Sigmoid colon (tissue), 7 donors: Measurements from ENCODE around the gene PCBP3. TPM values are rescaled to one million over a fixed set of nuclear protein-coding genes. Genes with fewer than 3 reads are reported as not detected.
"Not testable (repeated sequence)": the region's sequence is repeated elsewhere in the genome, so short reads cannot be mapped to it uniquely, and the experiment has no call there.

ENCODE experiments used
- DNase-seq: peaks from one replicate; pipeline ENCODE4 v3.0.0-alpha.2; 2019
- H3K27ac ChIP-seq, 4 donors: fragments of 200-600 bp; sonication (generic); one replicate each; pipeline ENCODE4 v1.5.1; 2016 to 2019; ENCODE audit warnings: mild to moderate bottlenecking in 1 of 4
- H3K27me3 ChIP-seq, 3 donors: fragments of 200-600 bp; sonication (generic); one replicate each; pipeline ENCODE4 v1.5.1; 2019; ENCODE audit warnings: mild to moderate bottlenecking in 1 of 3
- H3K36me3 ChIP-seq, 4 donors: fragments of 200-600 bp; sonication (generic); one replicate each; pipeline ENCODE4 v1.5.1; 2016 to 2019
- H3K4me1 ChIP-seq, 4 donors: fragments of 200-600 bp; sonication (generic); one replicate each; pipeline ENCODE4 v1.5.1; 2017 to 2019
- H3K4me3 ChIP-seq, 4 donors: fragments of 200-600 bp; sonication (generic); one replicate each; pipeline ENCODE4 v1.5.1; 2017 to 2019; ENCODE audit warnings: mild to moderate bottlenecking in 2 of 4, moderate library complexity in 1 of 4
- H3K9me3 ChIP-seq, 4 donors: fragments of 200-600 bp in 3 of 4; sonication (generic) in 3 of 4; one replicate each; pipeline versions ENCODE4 v1.5.1 to v1.6.1; 2013 to 2019
- EP300 ChIP-seq, 4 donors: sonication (generic); formaldehyde crosslinking; IDR thresholded peaks; one replicate each; pipeline ENCODE4 v1.6.1; 2017; ENCODE audit warnings: antibody characterized with exemption in 4 of 4
- POLR2A ChIP-seq, 2 donors: fragments of 450-650 bp; IDR thresholded peaks; one replicate each; pipeline ENCODE4 v1.6.1; 2016; ENCODE audit warnings: antibody characterized with exemption in 2 of 2, mild to moderate bottlenecking in 2 of 2, moderate library complexity in 2 of 2
- POLR2AphosphoS5 ChIP-seq, 4 donors: sonication (generic); formaldehyde crosslinking; IDR thresholded peaks; one replicate each; pipeline ENCODE4 v1.6.1; 2017; ENCODE audit warnings: antibody characterized with exemption in 4 of 4
- WGBS, 2 donors: extraction: QIAGEN DNeasy Blood & Tissue Kit; methylation state at CpG; one replicate each; pipeline ENCODE4 v1.1.7; 2013; 5-methylcytosine and 5-hydroxymethylcytosine counted together
- intact Hi-C: fragments of 100-400 bp; cut with DNase I; formaldehyde crosslinking; loops from one replicate; pipeline ENCODE4 v1.15.1; 2023
- polyA plus RNA-seq, 3 donors: library from polyadenylated mRNA; stranded (reverse); fragments of 200-250 nt; gene quantifications; one replicate each; pipeline ENCODE4 v1.2.3, GENCODE V29; 2013
- total RNA-seq, 4 donors: library from RNA; depleted of rRNA; stranded (reverse); fragments of >200 nt; gene quantifications; one replicate each; pipeline ENCODE4 v1.1.0, GENCODE V29; 2016
- TF ChIP-seq, protein P1 (sequence below), 4 experiments: fragments of 450-650 bp in 3 of 4; fragments of 200-600 bp in 1 of 4; IDR thresholded peaks; one replicate each; pipeline ENCODE4 v1.5.1; 2016 to 2019; ENCODE audit warnings: antibody characterized with exemption in 4 of 4, mild to moderate bottlenecking in 3 of 4, moderate library complexity in 2 of 4
- donor health status: healthy with polysubstance abuse.
- donor health status: Bipolar disorder and iron deficiency.
- donor health status: healthy.

PCBP3 gene
- total and polyA plus RNA-seq, 7 donors: 1.2 to 21.3 (median 8.2) TPM

DNA sequence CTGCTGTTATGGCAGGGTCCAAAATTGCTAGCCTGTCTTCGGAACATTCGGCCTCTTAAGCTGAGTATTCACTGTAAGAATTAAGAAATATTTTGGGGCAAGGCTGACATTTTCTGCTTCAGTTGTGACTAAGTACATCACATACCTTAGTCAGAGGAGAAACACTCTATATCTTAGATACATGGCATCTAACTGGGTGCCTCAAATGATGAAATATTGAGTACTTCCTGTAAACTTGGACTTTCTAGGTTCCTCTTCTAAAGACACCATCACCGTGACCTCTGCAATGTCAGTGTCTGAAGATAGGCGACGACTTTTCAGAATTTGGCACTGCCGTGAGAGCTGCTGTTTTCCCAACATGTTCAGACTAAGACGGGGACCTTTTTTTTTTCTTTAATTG, 65.6 kb downstream of the PCBP3 start:
- H3K27ac ChIP-seq: no peak overlapping the region

DNA sequence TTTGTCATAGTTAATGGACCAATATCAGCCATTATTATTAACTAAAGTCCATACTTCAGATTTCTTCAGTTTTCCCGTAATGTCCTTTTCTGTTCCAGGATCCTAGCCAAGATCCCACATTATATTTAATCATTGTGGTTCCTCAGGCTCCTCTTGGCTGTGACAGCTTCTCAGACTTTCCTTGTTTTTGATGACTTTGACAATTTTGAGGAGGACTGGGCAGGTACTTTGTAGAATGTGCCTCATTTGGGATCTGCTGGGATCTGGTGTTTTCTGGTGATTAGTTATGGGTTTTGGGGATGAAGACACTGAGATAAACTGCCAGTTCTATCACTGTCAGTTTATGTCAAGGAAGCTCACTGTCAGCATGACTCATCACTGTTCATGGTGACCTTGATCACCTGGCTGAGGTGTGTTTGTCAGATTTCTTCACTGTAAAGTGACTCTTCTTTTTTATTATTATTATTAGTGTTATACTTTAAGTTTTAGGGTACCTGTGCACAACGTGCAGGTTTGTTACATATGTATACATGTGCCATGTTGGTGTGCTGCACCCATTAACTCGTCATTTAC, 66.3 kb downstream of the PCBP3 start:
- Histone ChIP-seq H3K27ac (no peak overlapping the region), H3K9me3 (peaks cover 0 to 5% (median 1%) of the 10 kb centered on the region in 4 donors), H3K27me3 (no peaks in the 10 kb centered on the region), H3K4me3 (no peak overlapping the region), H3K36me3 (no peaks in the 10 kb centered on the region), H3K4me1 (no peaks in the 10 kb centered on the region)
- no peak for TF ChIP-seq POLR2A (IDR thresholded peaks at IDR 0.05)
- TF ChIP-seq POLR2AphosphoS5 (IDR thresholded peaks at IDR 0.05): no peak
- TF ChIP-seq EP300 (IDR thresholded peaks at IDR 0.05): no peak
- no peak for DNase-seq
- intact Hi-C loops: no loop called here
- 89 to 90% methylated on average over 3 of the region's 3 CpGs for WGBS, 2 donors

More for the DNA sequence above, 65.6 kb downstream of the PCBP3 start:
- Histone ChIP-seq H3K36me3 (no peaks in the 10 kb centered on the region), H3K4me3 (no peak overlapping the region), H3K4me1 (no peaks in the 10 kb centered on the region), H3K27me3 (no peaks in the 10 kb centered on the region), H3K9me3 (peaks cover 0 to 5% (median 1%) of the 10 kb centered on the region in 4 donors)
- TF ChIP-seq, protein P1, sequence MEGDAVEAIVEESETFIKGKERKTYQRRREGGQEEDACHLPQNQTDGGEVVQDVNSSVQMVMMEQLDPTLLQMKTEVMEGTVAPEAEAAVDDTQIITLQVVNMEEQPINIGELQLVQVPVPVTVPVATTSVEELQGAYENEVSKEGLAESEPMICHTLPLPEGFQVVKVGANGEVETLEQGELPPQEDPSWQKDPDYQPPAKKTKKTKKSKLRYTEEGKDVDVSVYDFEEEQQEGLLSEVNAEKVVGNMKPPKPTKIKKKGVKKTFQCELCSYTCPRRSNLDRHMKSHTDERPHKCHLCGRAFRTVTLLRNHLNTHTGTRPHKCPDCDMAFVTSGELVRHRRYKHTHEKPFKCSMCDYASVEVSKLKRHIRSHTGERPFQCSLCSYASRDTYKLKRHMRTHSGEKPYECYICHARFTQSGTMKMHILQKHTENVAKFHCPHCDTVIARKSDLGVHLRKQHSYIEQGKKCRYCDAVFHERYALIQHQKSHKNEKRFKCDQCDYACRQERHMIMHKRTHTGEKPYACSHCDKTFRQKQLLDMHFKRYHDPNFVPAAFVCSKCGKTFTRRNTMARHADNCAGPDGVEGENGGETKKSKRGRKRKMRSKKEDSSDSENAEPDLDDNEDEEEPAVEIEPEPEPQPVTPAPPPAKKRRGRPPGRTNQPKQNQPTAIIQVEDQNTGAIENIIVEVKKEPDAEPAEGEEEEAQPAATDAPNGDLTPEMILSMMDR (IDR thresholded peaks at IDR 0.05): no peak
- TF ChIP-seq EP300 (IDR thresholded peaks at IDR 0.05) (no peak), POLR2A (IDR thresholded peaks at IDR 0.05) (no peak), POLR2AphosphoS5 (IDR thresholded peaks at IDR 0.05) (no peak)
- WGBS, 2 donors: 92 to 93% methylated on average over 7 of the region's 7 CpGs
- no peak for DNase-seq
- intact Hi-C loops: no loop called here

DNA sequence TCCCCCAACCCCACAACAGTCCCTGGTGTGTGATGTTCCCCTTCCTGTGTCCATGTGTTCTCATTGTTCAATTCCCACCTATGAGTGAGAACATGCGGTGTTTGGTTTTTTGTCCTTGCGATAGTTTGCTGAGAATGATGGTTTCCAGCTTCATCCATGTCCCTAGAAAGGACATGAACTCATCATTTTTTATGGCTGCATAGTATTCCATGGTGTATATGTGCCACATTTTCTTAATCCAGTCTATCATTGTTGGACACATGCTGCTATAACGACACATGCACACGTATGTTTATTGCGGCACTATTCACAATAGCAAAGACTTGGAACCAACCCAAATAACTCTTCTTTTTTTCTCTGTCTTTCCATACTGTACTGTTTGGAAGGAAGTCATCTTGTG, 66.8 kb downstream of the PCBP3 start:
- H3K4me1 ChIP-seq, H3K27ac ChIP-seq, H3K9me3 ChIP-seq, intact Hi-C loops, DNase-seq, H3K27me3 ChIP-seq, H3K36me3 ChIP-seq, H3K4me3 ChIP-seq: not testable (repeated sequence)
- 82 to 88% methylated on average over 3 of the region's 5 CpGs for WGBS, 2 donors

DNA sequence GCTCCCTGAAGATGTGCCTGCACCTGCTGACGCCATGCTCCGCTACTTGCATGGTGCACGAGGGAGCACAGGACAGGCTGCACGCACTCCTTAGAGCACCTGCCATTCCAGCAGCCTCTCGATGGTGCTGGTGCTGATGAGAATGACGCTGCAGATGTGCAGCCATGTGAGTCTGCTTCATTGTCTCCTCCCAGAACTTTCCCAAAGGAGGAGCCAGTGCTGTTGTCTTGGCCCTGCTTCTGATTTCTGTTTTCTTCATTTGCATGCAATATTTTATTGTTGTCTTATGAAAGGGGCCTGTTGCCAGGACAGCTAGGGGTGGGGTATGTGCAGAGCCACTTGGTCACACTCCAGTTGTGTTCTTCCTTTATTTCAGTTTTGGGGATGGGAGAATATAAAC, 70.1 kb downstream of the PCBP3 start:
- intact Hi-C loops: no loop called here
- Histone ChIP-seq H3K4me1 (no peaks in the 10 kb centered on the region), H3K9me3 (peaks cover 0 to 5% (median 1%) of the 10 kb centered on the region in 4 donors), H3K27ac (no peak overlapping the region), H3K4me3 (no peak overlapping the region), H3K36me3 (no peaks in the 10 kb centered on the region), H3K27me3 (no peaks in the 10 kb centered on the region)
- no peak for DNase-seq
- WGBS, 2 donors: 91 to 93% methylated on average over 6 of the region's 6 CpGs
- TF ChIP-seq POLR2AphosphoS5 (IDR thresholded peaks at IDR 0.05) (no peak), POLR2A (IDR thresholded peaks at IDR 0.05) (no peak), EP300 (IDR thresholded peaks at IDR 0.05) (no peak)
- TF ChIP-seq, protein P1 (IDR thresholded peaks at IDR 0.05): no peak

DNA sequence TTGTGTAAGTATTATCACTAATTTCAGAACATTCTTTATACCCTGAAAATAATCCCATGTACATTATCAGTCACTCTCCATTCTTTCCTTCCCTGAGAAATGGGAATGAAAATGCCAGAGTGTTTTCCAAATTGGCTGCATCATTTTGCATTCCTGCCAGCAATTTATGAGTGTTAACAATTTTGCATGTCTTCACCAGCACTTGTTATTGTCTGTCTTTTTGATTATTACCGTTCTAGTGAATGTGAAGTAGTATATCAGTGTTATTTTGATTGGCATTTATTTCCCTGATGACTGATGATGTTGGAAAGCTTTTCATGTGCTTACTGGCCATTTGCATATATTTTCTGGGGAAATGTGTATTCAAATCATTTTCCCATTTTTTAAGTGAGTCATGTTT, 71.9 kb downstream of the PCBP3 start:
- no peaks in the 10 kb centered on the region for H3K27me3 ChIP-seq
- 89 to 94% methylated on average over 1 of the region's 1 CpG for WGBS, 2 donors
- no peak overlapping the region for H3K4me3 ChIP-seq
- H3K36me3 ChIP-seq: no peaks in the 10 kb centered on the region
- TF ChIP-seq, protein P1 (IDR thresholded peaks at IDR 0.05): no peak
- TF ChIP-seq POLR2A (IDR thresholded peaks at IDR 0.05) (no peak), POLR2AphosphoS5 (IDR thresholded peaks at IDR 0.05) (no peak)
- no peak for DNase-seq
- H3K4me1 ChIP-seq: no peaks in the 10 kb centered on the region
- peaks cover 0 to 5% (median 1%) of the 10 kb centered on the region in 4 donors for H3K9me3 ChIP-seq
- H3K27ac ChIP-seq: no peak overlapping the region
- intact Hi-C loops: no loop called here

DNA sequence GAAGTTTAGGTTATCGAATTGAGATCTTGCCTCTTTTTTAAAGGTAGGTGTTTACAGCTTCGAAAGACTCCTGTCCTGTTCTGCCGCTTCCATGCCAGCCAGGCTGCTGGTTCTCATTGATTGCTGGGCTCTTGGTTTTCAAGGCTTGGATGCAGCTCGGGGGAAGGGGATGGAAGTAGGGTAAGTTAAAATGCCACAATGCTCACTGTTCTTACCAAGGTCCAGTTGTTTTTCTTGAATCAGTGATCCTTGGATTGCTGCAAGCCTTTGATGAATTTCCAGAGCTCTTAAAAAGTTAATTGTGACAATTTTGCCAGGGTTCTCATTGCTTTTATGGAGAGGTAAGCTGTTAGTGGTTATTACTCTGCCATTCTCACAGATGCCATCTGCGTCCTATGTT, 74.9 kb downstream of the PCBP3 start:
- Histone ChIP-seq H3K36me3 (no peaks in the 10 kb centered on the region), H3K27ac (no peak overlapping the region), H3K27me3 (no peaks in the 10 kb centered on the region), H3K4me3 (no peak overlapping the region), H3K9me3 (no peaks in the 10 kb centered on the region), H3K4me1 (no peaks in the 10 kb centered on the region)
- WGBS, 2 donors: 88 to 93% methylated on average over 5 of the region's 5 CpGs
- TF ChIP-seq, protein P1 (IDR thresholded peaks at IDR 0.05): no peak
- TF ChIP-seq POLR2A (IDR thresholded peaks at IDR 0.05): no peak
- no peak for TF ChIP-seq EP300 (IDR thresholded peaks at IDR 0.05)
- no peak for TF ChIP-seq POLR2AphosphoS5 (IDR thresholded peaks at IDR 0.05)
- intact Hi-C loops: no loop called here
- no peak for DNase-seq
